ENCODE measurements around the gene LDLRAP1. TPM values are rescaled to one million over a fixed set of nuclear protein-coding genes. Genes with fewer than 3 reads are reported as not detected.

The LDLRAP1 gene
- polyA plus RNA-seq, 3 donors: 13.1 to 15.9 (median 13.8) TPM

- no peak for DNase-seq
Measured at GRCh38 chr1:25560001-25560400, 16.6 kb downstream of the LDLRAP1 start.

- DNase-seq: no peak
Measured at GRCh38 chr1:25560788-25561187, 17.4 kb downstream of the LDLRAP1 start.

- no peak for DNase-seq
Measured at GRCh38 chr1:25561421-25562100, 18.2 kb downstream of the LDLRAP1 start.

GRCh38 chr1:25562101-25562927, 18.9 kb downstream of the LDLRAP1 start:
- DNase-seq: no peak

GRCh38 chr1:25562928-25563283, 19.5 kb downstream of the LDLRAP1 start:
- DNase-seq: no peak

DNA sequence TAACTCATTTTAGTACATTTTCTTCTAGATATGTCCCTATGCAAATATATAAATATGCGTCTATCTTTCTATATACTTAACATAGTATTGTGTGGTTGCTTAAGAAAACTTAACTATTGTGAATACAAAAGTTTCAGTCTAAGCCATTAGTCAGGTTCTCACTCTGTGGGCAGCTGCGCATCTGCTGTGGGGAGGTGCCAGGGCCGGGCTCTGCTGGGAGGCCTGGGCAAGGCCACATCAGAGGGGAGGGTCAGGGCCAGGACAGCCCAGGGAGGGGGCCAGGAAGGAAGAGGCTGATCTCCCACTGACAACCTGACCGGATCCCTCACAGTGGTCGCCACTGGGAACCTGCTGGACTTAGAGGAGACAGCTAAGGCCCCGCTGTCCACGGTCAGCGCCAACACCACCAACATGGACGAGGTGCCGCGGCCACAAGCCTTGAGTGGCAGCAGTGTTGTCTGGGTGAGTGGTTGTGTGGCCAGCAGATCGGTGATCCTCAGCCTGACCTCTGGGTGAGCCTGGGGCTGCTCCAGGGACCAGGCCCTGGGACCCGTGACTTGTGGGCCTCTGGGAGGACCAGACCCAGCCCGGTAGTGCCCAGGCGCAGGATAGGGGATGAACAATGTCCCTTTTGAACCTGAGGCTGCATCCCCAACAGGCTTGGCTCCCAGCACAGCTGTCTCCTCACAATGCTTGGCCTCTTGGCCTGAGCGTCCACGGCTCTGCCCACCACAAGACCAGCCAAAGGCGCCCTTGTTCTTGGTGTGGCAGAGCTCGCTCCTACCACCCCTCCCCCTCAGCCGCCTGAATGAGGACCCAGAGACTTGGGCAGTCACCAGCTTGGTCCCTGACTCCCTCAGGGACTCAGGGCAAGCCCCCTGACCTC, 20.2 kb downstream of the LDLRAP1 start:
- no peak for DNase-seq

DNA sequence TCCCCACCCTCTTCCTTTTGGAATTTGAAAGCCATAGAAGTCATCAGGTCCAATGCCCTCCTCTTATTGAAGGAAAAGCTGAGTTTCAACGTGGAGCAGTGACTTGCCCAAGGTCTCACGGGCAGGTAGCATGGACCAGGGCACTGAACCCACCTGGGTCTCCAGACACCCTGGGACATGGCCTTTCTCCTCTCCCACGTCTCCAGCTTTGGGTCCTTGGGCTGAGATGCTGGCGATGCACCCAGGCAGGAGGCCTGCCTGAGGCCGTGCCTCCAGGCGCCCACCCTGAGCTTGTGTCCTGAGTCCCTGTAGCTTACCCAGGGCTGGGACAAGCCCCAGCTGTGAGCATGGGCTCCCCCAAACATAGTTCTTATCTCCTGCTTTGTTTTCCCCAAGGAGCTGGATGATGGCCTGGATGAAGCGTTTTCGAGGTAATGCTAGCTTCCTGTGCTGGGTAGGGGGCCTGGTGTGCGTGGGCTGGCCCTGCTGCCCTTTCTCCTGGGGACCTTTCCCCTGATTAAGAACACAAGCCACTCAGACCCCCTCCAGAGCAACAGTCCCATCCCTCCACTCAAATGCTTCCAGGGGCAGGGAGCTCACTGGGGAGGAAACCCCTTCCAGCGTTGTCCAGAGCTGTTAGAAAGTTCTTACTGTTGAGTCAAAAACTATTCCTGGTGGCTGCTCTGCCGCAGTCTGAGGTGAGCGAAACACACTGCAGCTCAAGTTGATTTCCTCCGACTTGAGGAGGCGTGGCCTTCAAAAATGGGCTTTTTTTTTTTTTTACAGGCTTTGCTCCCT, 21.6 kb downstream of the LDLRAP1 start:
- no peak for DNase-seq

DNA sequence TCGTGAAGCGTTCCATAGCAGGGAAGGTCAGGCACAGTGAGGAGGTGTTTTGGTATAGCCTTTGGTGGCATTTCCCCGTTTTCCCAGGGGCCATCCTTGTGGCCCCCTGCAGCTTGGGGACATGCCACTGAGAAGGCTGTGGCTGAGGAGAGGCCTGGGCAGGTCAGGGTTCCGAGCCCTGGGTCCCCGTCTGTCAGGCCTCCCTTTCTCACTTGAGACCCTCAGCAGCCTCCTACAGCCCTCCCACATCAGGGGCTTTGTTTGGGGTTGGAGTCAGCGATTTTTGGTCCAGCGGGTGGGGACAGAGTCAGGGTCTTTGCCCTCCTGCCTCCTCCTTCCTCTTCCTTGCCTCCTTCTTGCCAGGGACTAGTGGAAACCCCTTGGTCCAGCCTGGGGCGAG, 22.2 kb downstream of the LDLRAP1 start:
- no peak for DNase-seq

- DNase-seq: no peak
Measured at GRCh38 chr1:25566176-25566729, 22.8 kb downstream of the LDLRAP1 start.

DNA sequence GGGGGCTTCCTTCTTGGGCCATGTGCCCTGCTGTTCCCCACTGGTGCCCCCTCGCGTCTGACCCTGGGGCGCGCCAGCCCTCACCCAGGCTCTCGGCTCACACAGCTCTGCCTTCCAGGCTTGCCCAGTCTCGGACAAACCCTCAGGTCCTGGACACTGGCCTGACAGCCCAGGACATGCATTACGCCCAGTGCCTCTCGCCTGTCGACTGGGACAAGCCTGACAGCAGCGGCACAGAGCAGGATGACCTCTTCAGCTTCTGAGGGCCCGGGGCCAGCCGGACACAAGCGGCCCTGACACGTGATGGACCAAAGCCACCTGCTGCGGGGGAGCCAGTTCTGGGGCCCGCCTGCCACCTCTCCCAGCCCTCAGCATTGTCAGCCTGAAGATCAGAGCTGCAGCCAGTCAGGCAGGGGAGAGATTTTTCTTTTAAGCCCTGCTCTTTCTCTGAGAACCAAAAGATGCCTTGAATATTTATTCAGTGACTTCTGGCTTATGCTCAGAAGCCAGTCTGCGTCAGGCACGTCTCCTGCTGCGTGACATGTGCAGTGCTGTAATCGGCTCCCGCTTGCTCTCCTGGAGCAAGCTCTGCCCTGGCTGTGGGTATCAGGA, 23.4 kb downstream of the LDLRAP1 start:
- no peak for DNase-seq

DNA sequence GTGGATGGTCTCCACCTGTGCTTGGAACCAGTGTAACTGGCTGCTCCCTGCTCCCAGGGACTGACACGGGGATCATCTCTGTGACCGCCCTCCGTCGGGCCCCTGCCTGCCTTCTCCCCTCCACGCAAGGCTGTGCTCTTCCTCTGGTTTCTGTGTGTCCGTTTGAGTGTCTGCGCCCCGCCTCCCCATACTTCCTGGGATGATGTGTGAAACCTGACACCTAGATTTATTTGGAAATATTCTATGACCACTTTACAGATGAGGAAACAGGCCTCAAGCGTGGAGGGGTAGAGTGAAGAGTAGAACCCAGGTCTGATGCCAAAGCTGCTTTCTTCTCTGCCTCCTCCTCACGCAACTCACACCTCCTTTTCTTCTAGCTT, 24.3 kb downstream of the LDLRAP1 start:
- DNase-seq: no peak

- no peak for DNase-seq
Measured at GRCh38 chr1:25568090-25568833, 24.9 kb downstream of the LDLRAP1 start.

DNA sequence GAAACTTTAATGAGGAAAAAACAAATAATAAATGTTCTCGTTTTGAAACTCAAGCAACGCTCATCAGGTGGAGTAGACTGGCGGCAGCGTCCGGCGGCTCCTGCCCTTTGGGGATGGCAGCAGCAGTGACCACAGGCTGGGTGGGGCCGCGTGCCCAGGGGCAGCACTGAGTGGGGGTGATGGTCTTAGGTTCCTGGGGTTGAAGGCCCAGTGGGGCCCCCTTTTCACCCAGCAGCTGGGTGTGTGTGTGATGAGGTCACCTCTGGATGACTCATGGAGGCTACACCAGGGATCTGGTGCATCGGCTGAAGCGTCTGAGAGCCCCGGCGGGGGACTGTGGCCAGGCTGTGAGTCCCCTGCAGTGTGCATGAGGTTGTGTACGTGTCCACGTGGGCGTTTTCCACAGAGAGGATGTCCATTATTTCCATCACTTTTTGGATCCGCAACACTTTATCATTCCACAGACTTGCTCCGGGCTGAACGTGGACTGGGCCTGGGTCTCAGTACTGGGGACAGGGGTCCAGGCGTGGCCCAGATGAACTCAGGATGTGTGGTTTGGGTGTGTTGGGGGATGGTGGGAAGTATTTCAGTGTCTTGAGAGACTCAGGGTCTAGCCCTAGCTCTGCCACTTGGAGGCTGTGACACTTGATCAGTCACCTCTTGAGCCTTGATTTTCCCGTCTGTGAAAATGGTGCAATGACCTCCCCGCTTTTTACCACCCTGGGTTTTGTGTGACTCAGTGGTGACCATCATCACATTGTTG, 25.6 kb downstream of the LDLRAP1 start:
- DNase-seq: no peak

DNA sequence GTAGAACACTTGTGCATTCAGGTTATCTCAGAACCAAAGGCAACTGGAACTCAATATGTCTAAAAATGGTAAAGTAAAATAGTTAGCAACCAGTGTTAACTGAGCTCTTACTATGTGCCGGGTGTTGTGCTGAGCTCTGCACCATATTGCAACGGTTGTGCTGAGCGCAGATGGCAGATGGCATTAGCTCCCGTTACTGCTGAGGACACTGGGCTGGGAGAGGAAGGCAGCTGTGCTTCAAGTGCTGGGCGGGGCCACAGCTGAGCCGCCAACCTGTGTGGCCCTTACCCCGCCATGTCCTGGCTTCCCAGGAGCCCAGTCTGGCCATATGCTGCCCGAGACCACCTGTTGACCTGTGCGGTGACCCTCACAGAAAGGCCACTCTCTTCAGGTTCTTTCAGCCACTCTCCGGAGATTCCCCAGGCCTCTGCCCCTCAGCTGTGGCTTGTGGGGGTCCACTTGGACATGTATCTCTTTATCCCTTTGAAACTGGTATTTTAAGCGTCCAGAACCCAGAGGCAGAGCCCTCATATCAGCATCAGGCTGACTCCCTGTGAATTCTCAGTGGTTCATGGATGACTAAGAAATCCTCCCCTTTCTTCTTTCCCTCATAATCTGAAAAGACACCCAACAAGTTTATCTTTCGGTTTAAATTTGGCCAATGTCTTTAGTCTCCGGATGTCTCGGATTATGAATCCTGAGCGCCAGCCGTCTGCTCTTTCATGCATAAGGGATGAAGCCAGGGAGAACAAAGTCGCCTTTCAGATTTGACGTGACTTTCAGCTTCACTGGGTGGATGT, 26.4 kb downstream of the LDLRAP1 start:
- no peak for DNase-seq

DNA sequence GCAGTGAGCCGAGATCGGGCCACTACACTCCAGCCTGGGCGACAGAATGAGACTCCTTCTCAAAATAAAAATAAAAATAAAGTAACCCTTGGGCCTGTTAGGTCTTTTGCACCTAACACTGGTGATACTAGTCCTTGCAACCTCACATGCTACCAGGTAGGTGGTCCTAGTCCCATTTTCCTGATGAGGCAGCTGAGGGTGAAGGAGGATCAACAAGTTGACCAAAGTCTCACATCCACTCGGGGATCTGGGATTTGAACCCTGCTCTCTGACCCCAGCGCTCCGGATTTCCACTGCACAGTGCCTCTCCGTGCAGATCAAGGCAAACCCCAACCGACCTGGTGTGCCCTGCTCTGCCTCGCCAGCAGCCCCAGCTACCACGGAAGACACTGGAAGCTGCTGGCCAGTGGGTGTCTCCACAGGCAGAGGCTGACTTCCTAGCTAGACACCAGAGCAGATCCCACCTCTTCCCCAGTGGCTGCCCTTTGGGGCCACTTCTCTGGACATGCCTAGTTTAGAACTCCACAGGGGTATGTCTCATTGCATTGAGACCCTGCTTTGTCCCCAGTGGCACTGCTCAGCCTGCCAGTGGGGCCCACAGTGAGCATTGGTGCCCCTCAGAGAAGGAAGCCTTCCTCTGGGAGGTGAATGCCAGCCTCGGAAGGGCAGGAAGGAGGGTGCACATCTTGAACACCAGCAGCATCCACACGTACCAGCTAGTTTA, 27.6 kb downstream of the LDLRAP1 start:
- no peak for DNase-seq

DNA sequence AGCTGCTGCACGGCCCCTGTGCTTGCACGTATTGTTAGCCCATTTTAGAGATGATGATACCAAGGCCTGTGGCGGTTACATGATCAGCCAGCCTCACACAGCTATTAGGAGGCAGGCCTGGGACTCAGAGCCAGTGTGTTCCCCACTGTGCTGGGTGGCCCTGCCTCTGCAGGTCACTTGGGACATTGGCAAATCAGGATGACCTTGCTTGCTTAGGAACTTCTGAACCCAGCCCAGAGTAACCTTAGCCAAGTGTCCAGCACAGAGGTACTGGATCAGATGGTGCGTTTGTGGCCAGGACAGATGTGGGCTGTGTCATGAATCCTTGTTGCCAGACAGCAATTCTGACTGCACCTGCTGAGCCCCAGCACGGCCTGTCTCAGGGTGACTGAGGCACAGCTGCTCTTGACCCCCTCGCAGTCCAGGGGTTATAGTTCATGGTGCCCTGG, 28.1 kb downstream of the LDLRAP1 start:
- DNase-seq: no peak

DNA sequence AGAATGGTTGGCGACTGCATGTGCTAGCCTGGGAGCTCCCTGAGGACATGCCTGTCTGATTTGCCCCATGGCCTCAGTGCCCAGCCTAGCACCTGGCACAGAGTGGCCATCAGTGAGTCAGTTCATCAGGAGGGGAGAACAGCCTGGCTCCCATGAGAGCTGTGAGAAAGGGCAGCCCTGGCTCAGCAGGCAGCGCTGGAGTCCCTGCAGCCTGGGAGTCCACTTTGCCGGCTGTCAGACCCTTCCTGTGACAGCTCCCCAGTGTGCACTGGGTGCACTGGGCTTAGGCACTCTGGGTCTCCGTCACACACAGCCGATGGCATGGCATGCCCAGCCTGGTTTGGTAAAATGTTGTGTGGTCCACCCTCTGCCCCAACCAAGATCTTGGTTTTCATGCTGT, 28.7 kb downstream of the LDLRAP1 start:
- DNase-seq: no peak
